ENCODE results near the gene AKAP1. TPM values are rescaled to one million over a fixed set of nuclear protein-coding genes. Genes with fewer than 3 reads are reported as not detected.

AKAP1 gene
- polyA plus RNA-seq, 1 of the 3 experiments (the other 2 are of a cell fraction): 36.3 TPM

DNA sequence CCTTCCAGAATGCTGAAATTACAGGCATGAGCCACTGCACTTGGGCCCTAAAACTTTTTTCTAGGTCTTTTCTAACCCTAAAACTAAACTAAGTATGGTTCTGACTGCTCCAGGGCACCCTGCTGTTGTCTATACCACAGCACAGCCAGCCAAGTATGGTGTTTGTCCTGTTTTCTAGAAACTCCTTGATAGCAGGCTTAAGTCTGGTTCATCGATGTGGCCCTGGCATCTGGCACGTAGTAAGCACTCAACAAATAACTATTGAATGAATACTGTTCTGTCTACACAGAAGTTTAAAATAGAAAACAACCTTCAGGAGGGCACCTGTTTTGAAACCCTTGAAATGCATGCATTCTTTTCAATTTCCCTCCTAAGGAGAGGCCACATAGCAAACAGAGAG lies 44.5 kb upstream of the AKAP1 start:
- ChIA-PET POLR2A (no interaction called here), CTCF (interaction anchor here (0.5 to 1.3 kb wide), 4 partner anchors 10 to 33 kb away, joined by 3 to 6 read pairs (median 4); no protein-coding TSS in a partner anchor)
- Histone ChIP-seq H3F3A (replicated peaks; ENCODE audit: insufficient read depth) (no peaks in the 10 kb centered on the region), H3K9ac (no peak overlapping the region), H3K36me3 (replicated peaks in 1 of 2; ENCODE audit: control insufficient read depth in 1 of 2, insufficient read depth in 2 of 2, low read length in 1 of 2) (no peaks in the 10 kb centered on the region), H4K20me1 (ENCODE audit: insufficient read depth) (no peaks in the 10 kb centered on the region), H3K9me3 (no peaks in the 10 kb centered on the region), H3K27ac (ENCODE audit: low read depth in 2 of 2, low read length in 1 of 2) (no peak overlapping the region), H3K4me3 (ENCODE audit: low read depth in 2 of 2, low read length in 1 of 2) (no peak overlapping the region), H3K9me2 (no peaks in the 10 kb centered on the region), H3K79me2 (ENCODE audit: insufficient read depth) (no peaks in the 10 kb centered on the region), H3K4me1 (ENCODE audit: control insufficient read depth in 1 of 2, insufficient read depth in 2 of 2, low read depth in 1 of 2, low read length in 1 of 2) (no peaks in the 10 kb centered on the region), H3K27me3 (ENCODE audit: insufficient read depth) (peaks cover 5% of the 10 kb centered on the region), H2AFZ (ENCODE audit: low read depth) (no peak overlapping the region), H3K4me2 (no peak overlapping the region)
- 53% methylated on average over 2 of the region's 2 CpGs for WGBS (ENCODE audit: low lambda C conversion rate)
- DNase-seq: no peak
- TF ChIP-seq TCF12 (IDR thresholded peaks at IDR 0.05): no peak
- TF ChIP-seq, protein P1, sequence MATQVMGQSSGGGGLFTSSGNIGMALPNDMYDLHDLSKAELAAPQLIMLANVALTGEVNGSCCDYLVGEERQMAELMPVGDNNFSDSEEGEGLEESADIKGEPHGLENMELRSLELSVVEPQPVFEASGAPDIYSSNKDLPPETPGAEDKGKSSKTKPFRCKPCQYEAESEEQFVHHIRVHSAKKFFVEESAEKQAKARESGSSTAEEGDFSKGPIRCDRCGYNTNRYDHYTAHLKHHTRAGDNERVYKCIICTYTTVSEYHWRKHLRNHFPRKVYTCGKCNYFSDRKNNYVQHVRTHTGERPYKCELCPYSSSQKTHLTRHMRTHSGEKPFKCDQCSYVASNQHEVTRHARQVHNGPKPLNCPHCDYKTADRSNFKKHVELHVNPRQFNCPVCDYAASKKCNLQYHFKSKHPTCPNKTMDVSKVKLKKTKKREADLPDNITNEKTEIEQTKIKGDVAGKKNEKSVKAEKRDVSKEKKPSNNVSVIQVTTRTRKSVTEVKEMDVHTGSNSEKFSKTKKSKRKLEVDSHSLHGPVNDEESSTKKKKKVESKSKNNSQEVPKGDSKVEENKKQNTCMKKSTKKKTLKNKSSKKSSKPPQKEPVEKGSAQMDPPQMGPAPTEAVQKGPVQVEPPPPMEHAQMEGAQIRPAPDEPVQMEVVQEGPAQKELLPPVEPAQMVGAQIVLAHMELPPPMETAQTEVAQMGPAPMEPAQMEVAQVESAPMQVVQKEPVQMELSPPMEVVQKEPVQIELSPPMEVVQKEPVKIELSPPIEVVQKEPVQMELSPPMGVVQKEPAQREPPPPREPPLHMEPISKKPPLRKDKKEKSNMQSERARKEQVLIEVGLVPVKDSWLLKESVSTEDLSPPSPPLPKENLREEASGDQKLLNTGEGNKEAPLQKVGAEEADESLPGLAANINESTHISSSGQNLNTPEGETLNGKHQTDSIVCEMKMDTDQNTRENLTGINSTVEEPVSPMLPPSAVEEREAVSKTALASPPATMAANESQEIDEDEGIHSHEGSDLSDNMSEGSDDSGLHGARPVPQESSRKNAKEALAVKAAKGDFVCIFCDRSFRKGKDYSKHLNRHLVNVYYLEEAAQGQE (IDR thresholded peaks at IDR 0.05; ENCODE audit: low read depth, low read length): no peak
- TF ChIP-seq EP300 (IDR thresholded peaks at IDR 0.05; ENCODE audit: borderline replicate concordance in 1 of 2, low read depth in 1 of 2, low read length in 1 of 2): no peak
- TF ChIP-seq, protein P2, sequence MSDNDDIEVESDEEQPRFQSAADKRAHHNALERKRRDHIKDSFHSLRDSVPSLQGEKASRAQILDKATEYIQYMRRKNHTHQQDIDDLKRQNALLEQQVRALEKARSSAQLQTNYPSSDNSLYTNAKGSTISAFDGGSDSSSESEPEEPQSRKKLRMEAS (IDR thresholded peaks at IDR 0.05; ENCODE audit: low read depth): no peak
- TF ChIP-seq, protein P3, sequence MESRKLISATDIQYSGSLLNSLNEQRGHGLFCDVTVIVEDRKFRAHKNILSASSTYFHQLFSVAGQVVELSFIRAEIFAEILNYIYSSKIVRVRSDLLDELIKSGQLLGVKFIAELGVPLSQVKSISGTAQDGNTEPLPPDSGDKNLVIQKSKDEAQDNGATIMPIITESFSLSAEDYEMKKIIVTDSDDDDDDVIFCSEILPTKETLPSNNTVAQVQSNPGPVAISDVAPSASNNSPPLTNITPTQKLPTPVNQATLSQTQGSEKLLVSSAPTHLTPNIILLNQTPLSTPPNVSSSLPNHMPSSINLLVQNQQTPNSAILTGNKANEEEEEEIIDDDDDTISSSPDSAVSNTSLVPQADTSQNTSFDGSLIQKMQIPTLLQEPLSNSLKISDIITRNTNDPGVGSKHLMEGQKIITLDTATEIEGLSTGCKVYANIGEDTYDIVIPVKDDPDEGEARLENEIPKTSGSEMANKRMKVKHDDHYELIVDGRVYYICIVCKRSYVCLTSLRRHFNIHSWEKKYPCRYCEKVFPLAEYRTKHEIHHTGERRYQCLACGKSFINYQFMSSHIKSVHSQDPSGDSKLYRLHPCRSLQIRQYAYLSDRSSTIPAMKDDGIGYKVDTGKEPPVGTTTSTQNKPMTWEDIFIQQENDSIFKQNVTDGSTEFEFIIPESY (IDR thresholded peaks at IDR 0.05; ENCODE audit: borderline replicate concordance, low read depth): no peak
- no peak for TF ChIP-seq FOXM1 (IDR thresholded peaks at IDR 0.05; ENCODE audit: low read depth)
- no peak for TF ChIP-seq GATA2 (CRISPR knock-in tag; IDR thresholded peaks at IDR 0.05)
- TF ChIP-seq, protein P4, sequence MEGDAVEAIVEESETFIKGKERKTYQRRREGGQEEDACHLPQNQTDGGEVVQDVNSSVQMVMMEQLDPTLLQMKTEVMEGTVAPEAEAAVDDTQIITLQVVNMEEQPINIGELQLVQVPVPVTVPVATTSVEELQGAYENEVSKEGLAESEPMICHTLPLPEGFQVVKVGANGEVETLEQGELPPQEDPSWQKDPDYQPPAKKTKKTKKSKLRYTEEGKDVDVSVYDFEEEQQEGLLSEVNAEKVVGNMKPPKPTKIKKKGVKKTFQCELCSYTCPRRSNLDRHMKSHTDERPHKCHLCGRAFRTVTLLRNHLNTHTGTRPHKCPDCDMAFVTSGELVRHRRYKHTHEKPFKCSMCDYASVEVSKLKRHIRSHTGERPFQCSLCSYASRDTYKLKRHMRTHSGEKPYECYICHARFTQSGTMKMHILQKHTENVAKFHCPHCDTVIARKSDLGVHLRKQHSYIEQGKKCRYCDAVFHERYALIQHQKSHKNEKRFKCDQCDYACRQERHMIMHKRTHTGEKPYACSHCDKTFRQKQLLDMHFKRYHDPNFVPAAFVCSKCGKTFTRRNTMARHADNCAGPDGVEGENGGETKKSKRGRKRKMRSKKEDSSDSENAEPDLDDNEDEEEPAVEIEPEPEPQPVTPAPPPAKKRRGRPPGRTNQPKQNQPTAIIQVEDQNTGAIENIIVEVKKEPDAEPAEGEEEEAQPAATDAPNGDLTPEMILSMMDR (IDR thresholded peaks at IDR 0.05): no peak
- no peak for TF ChIP-seq YY1 (IDR thresholded peaks at IDR 0.05; ENCODE audit: low read depth)
- no peak for TF ChIP-seq RAD21 (IDR thresholded peaks at IDR 0.05; ENCODE audit: low read length)
- TF ChIP-seq TEAD4 (IDR thresholded peaks at IDR 0.05; ENCODE audit: borderline replicate concordance, insufficient read depth): no peak
- TF ChIP-seq FOXJ3 (CRISPR knock-in tag; IDR thresholded peaks at IDR 0.05): no peak
- no peak for TF ChIP-seq SMC3 (IDR thresholded peaks at IDR 0.05; ENCODE audit: low read depth, low read length)
- no peak for TF ChIP-seq RXRA (IDR thresholded peaks at IDR 0.05; ENCODE audit: borderline replicate concordance, low read depth)
- TF ChIP-seq FOSL2 (IDR thresholded peaks at IDR 0.05; ENCODE audit: borderline replicate concordance, low read depth): no peak
- no peak for TF ChIP-seq RCOR1 (IDR thresholded peaks at IDR 0.05; ENCODE audit: low read length)

Data from SK-N-SH (cell line).